Tibial nerve (tissue), 4 donors: Measurements from ENCODE around the gene KLHL30.

Experiments
- EP300 ChIP-seq, 2 donors: sonication (generic); formaldehyde crosslinking; IDR thresholded peaks; one replicate each; pipeline ENCODE4 v1.6.1; 2017; ENCODE audit warnings: antibody characterized with exemption in 2 of 2, mild to moderate bottlenecking in 1 of 2
- TF ChIP-seq, protein P1 (sequence below), 5 experiments: fragments of 200-600 bp in 3 of 5; fragments of 450-650 bp in 2 of 5; sonication (generic) in 3 of 5; IDR thresholded peaks; one replicate each; pipeline ENCODE4 v1.5.1; 2016 to 2019; ENCODE audit warnings: antibody characterized with exemption in 5 of 5, mild to moderate bottlenecking in 3 of 5, moderate library complexity in 2 of 5

DNA sequence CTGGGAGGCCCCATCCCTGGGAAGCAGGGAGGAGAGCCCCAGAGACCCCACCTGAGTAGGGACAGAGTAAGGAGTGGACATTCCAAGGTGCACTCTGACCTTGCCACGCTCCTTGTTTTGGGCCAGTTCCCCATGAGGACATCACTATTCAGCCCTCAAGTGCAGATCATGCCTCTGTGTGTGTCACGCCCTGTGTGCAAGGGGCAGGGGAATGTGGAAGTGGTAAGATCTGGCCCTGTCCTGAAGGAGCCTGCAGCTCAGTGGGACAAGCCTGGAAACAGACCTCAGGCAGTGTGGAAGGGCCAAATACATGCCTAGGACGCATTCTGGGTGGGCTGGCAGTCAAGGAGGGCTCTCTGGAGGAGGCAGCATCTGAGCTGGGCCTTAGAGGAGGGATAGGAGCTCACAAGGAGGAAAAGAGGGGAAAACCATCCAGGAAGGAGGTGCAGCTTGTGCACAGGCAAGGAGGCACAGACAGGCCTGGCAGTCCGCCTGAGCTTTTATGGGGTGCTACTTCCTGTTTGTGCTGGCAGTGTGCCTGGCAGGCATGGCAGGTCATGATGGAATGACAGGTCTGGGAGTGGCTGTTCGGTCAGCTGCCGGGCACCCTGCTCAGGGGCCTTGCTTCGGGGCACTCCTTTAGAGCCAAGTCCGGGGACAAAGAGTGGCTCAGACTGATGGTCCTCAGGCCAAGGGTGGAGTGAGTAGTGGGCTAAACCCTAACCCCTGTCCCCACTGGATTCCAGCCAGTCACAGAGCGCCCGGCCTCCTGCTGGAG lies 3.3 kb downstream of the KLHL30 start:
- TF ChIP-seq, protein P1, sequence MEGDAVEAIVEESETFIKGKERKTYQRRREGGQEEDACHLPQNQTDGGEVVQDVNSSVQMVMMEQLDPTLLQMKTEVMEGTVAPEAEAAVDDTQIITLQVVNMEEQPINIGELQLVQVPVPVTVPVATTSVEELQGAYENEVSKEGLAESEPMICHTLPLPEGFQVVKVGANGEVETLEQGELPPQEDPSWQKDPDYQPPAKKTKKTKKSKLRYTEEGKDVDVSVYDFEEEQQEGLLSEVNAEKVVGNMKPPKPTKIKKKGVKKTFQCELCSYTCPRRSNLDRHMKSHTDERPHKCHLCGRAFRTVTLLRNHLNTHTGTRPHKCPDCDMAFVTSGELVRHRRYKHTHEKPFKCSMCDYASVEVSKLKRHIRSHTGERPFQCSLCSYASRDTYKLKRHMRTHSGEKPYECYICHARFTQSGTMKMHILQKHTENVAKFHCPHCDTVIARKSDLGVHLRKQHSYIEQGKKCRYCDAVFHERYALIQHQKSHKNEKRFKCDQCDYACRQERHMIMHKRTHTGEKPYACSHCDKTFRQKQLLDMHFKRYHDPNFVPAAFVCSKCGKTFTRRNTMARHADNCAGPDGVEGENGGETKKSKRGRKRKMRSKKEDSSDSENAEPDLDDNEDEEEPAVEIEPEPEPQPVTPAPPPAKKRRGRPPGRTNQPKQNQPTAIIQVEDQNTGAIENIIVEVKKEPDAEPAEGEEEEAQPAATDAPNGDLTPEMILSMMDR (IDR thresholded peaks at IDR 0.05): no peak
- no peak for TF ChIP-seq EP300 (IDR thresholded peaks at IDR 0.05)
